Colonic mucosa (tissue), 4 donors: Measurements from ENCODE around the gene PMS1. TPM values are rescaled to one million over a fixed set of nuclear protein-coding genes. Genes with fewer than 3 reads are reported as not detected.

ENCODE experiments used
- DNase-seq: peaks from one replicate; pipeline ENCODE4 v3.0.0-alpha.2; 2020
- H3K27ac ChIP-seq: fragments of 200-600 bp; one replicate; pipeline ENCODE4 v1.8.0; 2021
- H3K27me3 ChIP-seq: fragments of 200-600 bp; one replicate; pipeline ENCODE4 v1.8.0; 2021
- H3K36me3 ChIP-seq: fragments of 200-600 bp; one replicate; pipeline ENCODE4 v1.8.0; 2021
- H3K4me1 ChIP-seq: fragments of 200-600 bp; one replicate; pipeline ENCODE4 v1.8.0; 2021; ENCODE audit warnings: mild to moderate bottlenecking
- H3K4me3 ChIP-seq: fragments of 200-600 bp; one replicate; pipeline ENCODE4 v1.8.0; 2021
- H3K9ac ChIP-seq, 2 donors: one replicate each; pipeline ENCODE4 v1.7.0; 2013; ENCODE audit warnings: control low read depth in 2 of 2, low read depth in 2 of 2, low read length in 2 of 2
- H3K9me3 ChIP-seq: fragments of 200-600 bp; one replicate; pipeline ENCODE4 v1.8.0; 2021
- CTCF ChIP-seq: fragments of 200-600 bp; IDR thresholded peaks from one replicate; pipeline ENCODE4 v1.8.0; 2022; ENCODE audit warnings: antibody characterized with exemption, mild to moderate bottlenecking
- intact Hi-C: fragments of 100-400 bp; cut with DNase I; formaldehyde crosslinking; loops from one replicate; pipeline ENCODE4 v1.14.1; 2022
- total RNA-seq, 2 donors: library from RNA; stranded (reverse); fragmentation: NEBNext Ultra II Directional in 1 of 2; extraction: Animal tissue kit (Norgen Biotek cat#: 25700) in 1 of 2; gene quantifications; one replicate each; pipeline ENCODE4 v1.2.1, GENCODE V29; 2021
- donor health status: healthy.
- donor health status: DM: no; HTN: no; CAD: no.
- donor health status: DM: no; HTN: no; CAD: no.

The PMS1 gene
- total RNA-seq, 2 donors from 2014 or later = 11.2 to 14.3 TPM

GRCh38 chr2:189819297-189819704 is 35.1 kb downstream of the PMS1 start:
- intact Hi-C loops = no loop called here
- DNase-seq = no peak
- no peak for TF ChIP-seq CTCF
- Histone ChIP-seq H3K4me1 (no peaks in the 10 kb centered on the region), H3K9me3 (no peaks in the 10 kb centered on the region), H3K4me3 (no peak overlapping the region), H3K27ac (no peak overlapping the region), H3K9ac (no peak overlapping the region), H3K27me3 (no peaks in the 10 kb centered on the region), H3K36me3 (no peaks in the 10 kb centered on the region)

GRCh38 chr2:189821953-189822748 is 37.9 kb downstream of the PMS1 start:
- no peaks in the 10 kb centered on the region for H3K36me3 ChIP-seq
- H3K27ac ChIP-seq = no peak overlapping the region
- H3K9me3 ChIP-seq = no peaks in the 10 kb centered on the region
- DNase-seq = no peak
- intact Hi-C loops = no loop called here
- no peak overlapping the region for H3K9ac ChIP-seq
- no peak overlapping the region for H3K4me3 ChIP-seq
- no peak for TF ChIP-seq CTCF
- no peaks in the 10 kb centered on the region for H3K27me3 ChIP-seq
- H3K4me1 ChIP-seq = no peaks in the 10 kb centered on the region

- intact Hi-C loops = no loop called here
- Histone ChIP-seq H3K4me1 (no peaks in the 10 kb centered on the region), H3K9ac (no peak overlapping the region), H3K27ac (no peak overlapping the region), H3K4me3 (no peak overlapping the region), H3K27me3 (no peaks in the 10 kb centered on the region), H3K36me3 (no peaks in the 10 kb centered on the region), H3K9me3 (no peaks in the 10 kb centered on the region)
- TF ChIP-seq CTCF = no peak
- DNase-seq = no peak
These were observed 40.6 kb downstream of the PMS1 start for GRCh38 chr2:189824694-189825396.

- no peak for TF ChIP-seq CTCF
- Histone ChIP-seq H3K4me3 (no peak overlapping the region), H3K9me3 (no peaks in the 10 kb centered on the region), H3K27me3 (no peaks in the 10 kb centered on the region), H3K9ac (no peak overlapping the region), H3K27ac (no peak overlapping the region), H3K4me1 (no peaks in the 10 kb centered on the region), H3K36me3 (no peaks in the 10 kb centered on the region)
- intact Hi-C loops = no loop called here
- DNase-seq = no peak
These were observed 41.8 kb downstream of the PMS1 start for GRCh38 chr2:189826039-189826438.

GRCh38 chr2:189829102-189829833 is 45.0 kb downstream of the PMS1 start:
- Histone ChIP-seq H3K9me3 (no peaks in the 10 kb centered on the region), H3K4me3 (no peak overlapping the region), H3K27me3 (no peaks in the 10 kb centered on the region), H3K9ac (no peak overlapping the region), H3K27ac (no peak overlapping the region), H3K4me1 (no peaks in the 10 kb centered on the region), H3K36me3 (no peaks in the 10 kb centered on the region)
- intact Hi-C loops = no loop called here
- no peak for DNase-seq
- no peak for TF ChIP-seq CTCF
